Naive thymus-derived CD4-positive, alpha-beta T cell (primary cell): ENCODE data around the gene WARS2. TPM values are rescaled to one million over a fixed set of nuclear protein-coding genes. Genes with fewer than 3 reads are reported as not detected.

Experiments used
- ATAC-seq: fragments of 150-1000 bp; cut with Tn5 transposase; 2 replicates; pipeline ENCODE4 v1.10.0; 2021; ENCODE audit warnings: mild to moderate bottlenecking, moderate library complexity
- CTCF ChIA-PET: fragments of 350-600 bp; sonication (Branson Sonifier 250); formaldehyde crosslinking; loops from one replicate; lab custom pipeline; 2021; ENCODE audit warnings: antibody characterized with exemption; lab: Charles Lee
- POLR2A ChIA-PET: fragments of 350-600 bp; sonication (Branson Sonifier 250); formaldehyde crosslinking; loops from one replicate; lab custom pipeline; 2021; ENCODE audit warnings: antibody characterized with exemption, inconsistent platforms; lab: Charles Lee
- DNase-seq, 9 donors: peaks; one replicate each; pipeline versions ENCODE4 v3.0.0 to v3.0.0-alpha.2; 2020 to 2022; ENCODE audit warnings: mixed read lengths in 1 of 9
- H3K27ac ChIP-seq: one replicate; pipeline ENCODE4 v1.7.0; 2013; ENCODE audit warnings: mild to moderate bottlenecking, low read depth, low read length, moderate library complexity
- H3K27me3 ChIP-seq, 2 donors: one replicate each; pipeline ENCODE4 v1.7.0; 2013; ENCODE audit warnings: low read length in 2 of 2, mild to moderate bottlenecking in 2 of 2, moderate library complexity in 2 of 2; ENCODE audit not compliant: control insufficient read depth in 2 of 2, insufficient read depth in 2 of 2
- H3K36me3 ChIP-seq, 3 experiments: 1 replicate in 2 of 3; 2 replicates in 1 of 3; pipeline ENCODE4 v1.7.0; 2013; ENCODE audit warnings: low read length in 3 of 3, mild to moderate bottlenecking in 3 of 3, moderate library complexity in 1 of 3; ENCODE audit not compliant: insufficient read depth in 3 of 3, control insufficient read depth in 2 of 3
- H3K4me1 ChIP-seq, 2 donors: one replicate each; pipeline ENCODE4 v1.7.0; 2013; ENCODE audit warnings: low read length in 2 of 2, mild to moderate bottlenecking in 2 of 2, moderate library complexity in 1 of 2; ENCODE audit not compliant: control insufficient read depth in 2 of 2, insufficient read depth in 2 of 2
- H3K4me3 ChIP-seq: 2 replicates; pipeline ENCODE4 v1.7.0; 2013; ENCODE audit warnings: mild to moderate bottlenecking, low read length
- H3K9me3 ChIP-seq, 3 experiments: 1 replicate in 2 of 3; 2 replicates in 1 of 3; pipeline ENCODE4 v1.7.0; 2013; ENCODE audit warnings: low read length in 3 of 3; ENCODE audit not compliant: control insufficient read depth in 2 of 3
- H3K27ac Mint-ChIP-seq, 9 donors: one replicate each; pipeline ENCODE4 v1.8.0; 2020 to 2022; ENCODE audit warnings: mixed read lengths in 9 of 9, mild to moderate bottlenecking in 8 of 9, moderate library complexity in 5 of 9, inconsistent platforms in 2 of 9
- H3K27me3 Mint-ChIP-seq, 5 donors: one replicate each; pipeline ENCODE4 v1.8.0; 2021 to 2022; ENCODE audit warnings: mixed read lengths in 5 of 5, mild to moderate bottlenecking in 1 of 5
- H3K36me3 Mint-ChIP-seq, 5 donors: one replicate each; pipeline ENCODE4 v1.8.0; 2020 to 2022; ENCODE audit warnings: mixed read lengths in 5 of 5, mild to moderate bottlenecking in 3 of 5, inconsistent platforms in 1 of 5
- H3K4me1 Mint-ChIP-seq, 7 donors: one replicate each; pipeline ENCODE4 v1.8.0; 2020 to 2022; ENCODE audit warnings: mixed read lengths in 7 of 7, mild to moderate bottlenecking in 3 of 7, inconsistent platforms in 1 of 7
- H3K4me3 Mint-ChIP-seq, 10 donors: one replicate each; pipeline ENCODE4 v1.8.0; 2020 to 2022; ENCODE audit warnings: mild to moderate bottlenecking in 10 of 10, mixed read lengths in 10 of 10, moderate library complexity in 6 of 10, inconsistent platforms in 2 of 10
- H3K9me3 Mint-ChIP-seq, 11 donors: one replicate each; pipeline ENCODE4 v1.8.0; 2020 to 2022; ENCODE audit warnings: mixed read lengths in 11 of 11, mild to moderate bottlenecking in 4 of 11, inconsistent platforms in 1 of 11, moderate library complexity in 1 of 11
- intact Hi-C, 2 donors: fragments of 100-400 bp; cut with micrococcal nuclease; formaldehyde crosslinking; loops; one replicate each; pipeline ENCODE4 v1.15.1; 2023
- polyA plus RNA-seq, 2 donors: library from polyadenylated mRNA; unstranded; fragments of 300-500 nt; fragmentation: Illumina TruSeq; gene quantifications; one replicate each; pipeline ENCODE4 v1.2.3, GENCODE V29; 2021
- total RNA-seq, 6 experiments: library from RNA in 5 of 6; stranded (reverse) in 5 of 6; gene quantifications; 1 replicate in 5 of 6; 2 replicates in 1 of 6; pipeline ENCODE4 v1.2.3 and lab custom pipeline; 2021 to 2026

The WARS2 gene
- total and polyA plus RNA-seq, 7 experiments from 2014 or later, result 8.6 to 27.1 (median 11.5) TPM

DNA sequence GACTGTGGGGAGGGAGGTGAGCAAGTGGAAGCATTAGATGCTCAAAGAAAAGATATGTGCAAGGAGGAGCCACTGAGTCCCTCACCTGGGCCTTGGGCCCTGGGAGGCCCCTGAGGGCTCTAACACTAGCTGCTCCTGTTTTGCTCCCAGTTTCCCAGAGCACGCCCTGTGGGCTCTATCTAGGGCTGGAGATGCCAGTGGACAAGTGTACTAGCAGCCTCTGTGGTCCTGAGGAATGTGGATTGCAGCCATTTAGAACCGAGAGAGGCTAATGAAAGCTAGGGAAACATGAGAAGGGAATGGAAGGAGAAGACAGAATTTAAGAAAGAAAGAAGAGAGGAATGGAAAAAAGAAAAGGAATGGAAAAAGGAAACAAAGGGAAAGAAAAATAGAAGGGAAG lies 142.3 kb downstream of the WARS2 start:
- DNase-seq (no peak), ATAC-seq (no peak)
- CTCF ChIA-PET, result no interaction called here
- intact Hi-C loops, result no loop called here
- H3K27me3 Mint-ChIP-seq, result peaks cover 75 to 91% (median 89%) of the 10 kb centered on the region in 5 donors
- POLR2A ChIA-PET, result no interaction called here
- peaks cover 0 to 16% (median 12%) of the 10 kb centered on the region in 7 donors for H3K4me1 Mint-ChIP-seq
- H3K4me1 ChIP-seq, result no peaks in the 10 kb centered on the region
- H3K9me3 ChIP-seq, result no peaks in the 10 kb centered on the region
- peaks cover 0 to 8% of the 10 kb centered on the region in 2 donors for H3K27me3 ChIP-seq
- no peak overlapping the region for H3K27ac Mint-ChIP-seq
- peaks cover 0 to 16% (median 2%) of the 10 kb centered on the region in 5 donors for H3K36me3 Mint-ChIP-seq
- H3K4me3 ChIP-seq, result no peak overlapping the region
- H3K27ac ChIP-seq, result no peak overlapping the region
- H3K4me3 Mint-ChIP-seq, result peak overlapping the region in 1 of 10 donors; percentile 7
- peaks cover 0 to 40% (median 10%) of the 10 kb centered on the region in 11 donors for H3K9me3 Mint-ChIP-seq
- H3K36me3 ChIP-seq, result no peaks in the 10 kb centered on the region

DNA sequence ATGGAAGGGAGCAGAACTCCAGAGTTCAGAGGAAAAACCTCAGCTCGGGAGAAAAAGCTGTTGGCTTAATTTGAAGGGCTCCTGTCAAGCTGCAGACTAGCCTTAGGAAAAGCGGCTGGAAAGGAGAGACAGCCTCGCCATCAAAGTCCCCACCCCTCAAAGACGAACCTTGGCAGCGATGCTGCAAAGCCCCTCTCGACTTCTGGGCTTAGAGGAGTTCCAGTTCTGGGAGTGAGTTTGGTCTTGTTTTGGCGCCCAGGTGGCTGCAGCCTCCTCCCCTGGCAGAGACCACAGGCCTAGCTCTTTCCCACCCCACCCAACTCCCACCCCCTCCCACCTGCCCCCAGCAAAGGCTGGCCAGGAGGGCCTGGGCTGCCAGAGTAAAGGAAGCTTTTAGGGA lies 143.2 kb downstream of the WARS2 start:
- Mint-ChIP-seq H3K4me1 (peaks cover 0 to 14% (median 10%) of the 10 kb centered on the region in 7 donors), H3K27me3 (peaks cover 71 to 87% (median 83%) of the 10 kb centered on the region in 5 donors), H3K36me3 (peaks cover 0 to 14% (median 2%) of the 10 kb centered on the region in 5 donors), H3K9me3 (peaks cover 0 to 39% (median 10%) of the 10 kb centered on the region in 11 donors), H3K4me3 (no peak overlapping the region), H3K27ac (no peak overlapping the region)
- intact Hi-C loops, result no loop called here
- ATAC-seq (no peak), DNase-seq (no peak)
- H3K36me3 ChIP-seq, result no peaks in the 10 kb centered on the region
- CTCF ChIA-PET, result no interaction called here
- peaks cover 0 to 4% of the 10 kb centered on the region in 2 donors for H3K27me3 ChIP-seq
- H3K27ac ChIP-seq, result no peak overlapping the region
- POLR2A ChIA-PET, result no interaction called here
- no peak overlapping the region for H3K4me3 ChIP-seq
- H3K4me1 ChIP-seq, result no peaks in the 10 kb centered on the region
- no peaks in the 10 kb centered on the region for H3K9me3 ChIP-seq

DNA sequence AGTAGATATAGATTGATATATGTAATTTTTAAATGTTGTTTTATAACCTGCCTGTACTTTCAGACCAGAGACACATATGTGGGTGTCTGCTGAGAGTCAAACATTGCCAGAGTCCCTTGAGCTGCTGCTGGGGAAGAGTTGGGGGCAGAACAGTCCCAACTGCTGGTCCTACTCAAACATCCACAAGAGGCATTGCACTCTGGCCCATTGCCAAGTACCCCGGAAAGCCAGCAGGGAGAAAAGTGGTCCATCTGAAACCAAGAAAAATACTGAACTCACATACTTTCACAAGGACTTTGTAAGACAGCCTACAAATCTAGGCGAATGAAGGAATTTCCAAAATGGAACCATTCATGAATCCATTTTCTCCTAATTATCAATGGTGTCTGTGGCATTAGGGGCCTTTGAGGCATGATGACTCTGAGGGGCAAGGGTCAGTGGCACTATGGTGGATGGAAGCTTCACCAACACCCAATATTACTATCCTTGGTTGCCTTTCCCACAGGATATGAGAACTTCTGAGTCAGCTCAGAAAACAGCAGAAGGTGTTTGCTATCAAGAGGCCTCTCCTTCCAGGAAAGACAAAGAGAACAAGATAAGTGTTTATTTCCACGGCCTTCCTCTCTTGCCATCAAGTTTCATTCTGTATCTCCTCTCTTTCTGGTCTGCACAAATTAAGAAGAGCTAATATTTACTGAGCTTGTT lies 145.0 kb downstream of the WARS2 start:
- peaks cover 0 to 13% (median 5%) of the 10 kb centered on the region in 7 donors for H3K4me1 Mint-ChIP-seq
- peaks cover 83 to 91% (median 85%) of the 10 kb centered on the region in 5 donors for H3K27me3 Mint-ChIP-seq
- Histone ChIP-seq H3K36me3 (no peaks in the 10 kb centered on the region), H3K4me3 (no peak overlapping the region), H3K27ac (no peak overlapping the region), H3K27me3 (peaks cover 0 to 9% of the 10 kb centered on the region in 2 donors), H3K9me3 (no peaks in the 10 kb centered on the region), H3K4me1 (no peaks in the 10 kb centered on the region)
- intact Hi-C loops, result no loop called here
- DNase-seq, result no peak
- no peak for ATAC-seq
- CTCF ChIA-PET, result no interaction called here
- peaks cover 0 to 19% (median 4%) of the 10 kb centered on the region in 5 donors for H3K36me3 Mint-ChIP-seq
- H3K4me3 Mint-ChIP-seq, result no peak overlapping the region
- POLR2A ChIA-PET, result no interaction called here
- no peak overlapping the region for H3K27ac Mint-ChIP-seq
- peaks cover 0 to 53% (median 11%) of the 10 kb centered on the region in 11 donors for H3K9me3 Mint-ChIP-seq

DNA sequence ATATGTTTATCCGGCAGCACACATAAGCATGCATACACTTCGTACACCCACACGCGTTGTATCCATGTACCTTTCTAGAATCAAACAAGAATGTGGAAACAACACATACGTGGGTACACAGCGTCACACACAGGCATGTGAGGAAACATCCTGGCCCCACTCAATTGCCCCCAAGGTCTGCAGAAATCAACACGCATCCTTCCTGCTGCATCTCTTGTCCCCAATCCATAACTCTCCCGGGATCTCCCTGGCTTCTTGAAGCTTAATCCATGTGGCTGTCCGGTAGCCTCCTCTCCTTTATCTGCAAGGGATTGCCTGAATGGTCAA lies 146.8 kb downstream of the WARS2 start:
- Histone ChIP-seq H3K9me3 (no peaks in the 10 kb centered on the region), H3K36me3 (no peaks in the 10 kb centered on the region), H3K4me1 (no peaks in the 10 kb centered on the region), H3K4me3 (no peak overlapping the region), H3K27me3 (peaks cover 0 to 9% of the 10 kb centered on the region in 2 donors), H3K27ac (no peak overlapping the region)
- ChIA-PET POLR2A (no interaction called here), CTCF (no interaction called here)
- Mint-ChIP-seq H3K4me3 (no peak overlapping the region), H3K9me3 (peaks cover 0 to 52% (median 11%) of the 10 kb centered on the region in 11 donors), H3K36me3 (peaks cover 0 to 16% (median 4%) of the 10 kb centered on the region in 5 donors), H3K27ac (peak overlapping the region in 1 of 9 donors; percentile 66), H3K27me3 (peaks cover 83 to 91% (median 84%) of the 10 kb centered on the region in 5 donors), H3K4me1 (peaks cover 0 to 4% (median 2%) of the 10 kb centered on the region in 7 donors)
- intact Hi-C loops, result no loop called here
- ATAC-seq (no peak), DNase-seq (no peak)

DNA sequence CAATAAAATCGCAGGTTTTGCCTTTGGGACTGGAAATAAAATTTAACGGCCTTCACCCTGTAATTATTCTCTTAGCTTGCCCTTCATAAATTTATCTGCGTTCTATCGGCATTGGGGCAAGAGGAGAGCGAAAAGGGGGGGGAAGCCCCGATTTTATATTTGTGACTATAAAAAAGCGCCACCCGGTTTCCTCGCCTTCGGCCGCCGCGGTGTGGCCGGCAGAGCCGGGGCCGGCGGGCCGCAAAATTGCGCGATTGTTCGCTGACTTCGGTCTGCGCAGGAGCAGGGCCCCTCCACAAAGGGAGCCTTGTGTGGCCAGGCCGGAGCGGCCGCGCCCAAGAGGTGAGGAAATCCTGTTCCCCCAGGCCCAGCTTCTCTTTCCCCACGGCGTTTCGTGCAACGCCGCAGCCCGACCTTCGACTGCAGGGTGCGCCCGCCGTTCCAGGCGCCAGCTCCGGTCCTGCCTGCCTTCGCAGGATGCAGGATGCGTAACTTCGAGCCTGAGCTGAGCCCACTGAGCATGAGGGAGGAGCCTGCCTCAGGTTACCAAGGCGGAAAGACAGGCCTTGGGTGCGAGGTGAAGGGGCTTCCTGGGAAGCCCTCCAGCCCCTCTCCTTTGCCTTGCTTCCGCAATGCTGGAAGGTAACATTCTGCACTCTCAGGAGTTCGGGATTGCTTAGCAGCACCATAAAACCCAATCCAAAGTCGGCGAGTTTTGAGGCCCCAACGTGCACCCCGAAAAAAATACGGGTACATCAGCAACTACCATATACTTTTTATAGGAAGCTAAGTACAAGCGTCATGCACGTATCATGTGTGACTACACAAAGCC lies 147.4 kb downstream of the WARS2 start:
- no peaks in the 10 kb centered on the region for H3K4me1 ChIP-seq
- no peak for DNase-seq
- no peak for ATAC-seq
- CTCF ChIA-PET, result no interaction called here
- intact Hi-C loops, result no loop called here
- no peak overlapping the region for H3K4me3 Mint-ChIP-seq
- H3K27me3 ChIP-seq, result peaks cover 0 to 9% of the 10 kb centered on the region in 2 donors
- peaks cover 0 to 14% (median 4%) of the 10 kb centered on the region in 5 donors for H3K36me3 Mint-ChIP-seq
- POLR2A ChIA-PET, result no interaction called here
- peaks cover 80 to 89% (median 84%) of the 10 kb centered on the region in 5 donors for H3K27me3 Mint-ChIP-seq
- H3K36me3 ChIP-seq, result no peaks in the 10 kb centered on the region
- peaks cover 0 to 46% (median 10%) of the 10 kb centered on the region in 11 donors for H3K9me3 Mint-ChIP-seq
- H3K4me1 Mint-ChIP-seq, result peaks cover 0 to 7% (median 6%) of the 10 kb centered on the region in 7 donors
- no peaks in the 10 kb centered on the region for H3K9me3 ChIP-seq
- H3K27ac Mint-ChIP-seq, result no peak overlapping the region
- no peak overlapping the region for H3K4me3 ChIP-seq
- H3K27ac ChIP-seq, result no peak overlapping the region

DNA sequence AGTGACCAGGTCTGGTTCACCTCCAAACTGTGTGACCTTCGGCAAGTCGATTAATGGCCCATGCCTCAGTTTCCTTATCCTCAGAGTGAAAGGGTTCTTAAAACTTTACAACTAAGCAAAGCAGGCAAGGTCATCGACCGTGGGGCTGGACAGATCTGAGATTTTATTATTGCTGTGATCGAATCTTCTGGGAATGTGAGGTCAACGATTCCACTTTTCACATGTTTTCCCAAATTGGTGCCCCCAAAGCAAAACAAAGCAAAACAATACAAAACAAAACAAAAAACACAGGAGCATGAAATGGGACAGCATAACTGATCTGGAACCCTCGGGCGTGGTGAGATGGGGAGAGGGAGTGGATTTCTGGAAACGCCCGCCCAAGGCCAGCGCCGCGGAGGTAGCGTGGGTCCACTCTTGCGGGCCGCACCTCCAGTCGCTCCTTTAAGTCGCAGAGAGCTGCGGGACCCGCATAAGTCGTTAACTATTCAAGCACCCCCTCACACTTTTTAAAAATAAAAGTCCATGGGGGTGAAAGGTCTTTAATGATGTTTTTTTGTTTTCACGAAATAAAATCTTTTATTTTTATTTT lies 148.1 kb downstream of the WARS2 start:
- CTCF ChIA-PET, result no interaction called here
- Histone ChIP-seq H3K4me3 (no peak overlapping the region), H3K4me1 (no peaks in the 10 kb centered on the region), H3K36me3 (no peaks in the 10 kb centered on the region), H3K27me3 (peaks cover 0 to 9% of the 10 kb centered on the region in 2 donors), H3K9me3 (no peaks in the 10 kb centered on the region), H3K27ac (no peak overlapping the region)
- peak overlapping the region in 2 of 9 donors; percentile 51 to 66 for H3K27ac Mint-ChIP-seq
- peaks cover 0 to 42% (median 9%) of the 10 kb centered on the region in 11 donors for H3K9me3 Mint-ChIP-seq
- H3K4me1 Mint-ChIP-seq, result peaks cover 0 to 10% (median 6%) of the 10 kb centered on the region in 7 donors
- intact Hi-C loops, result no loop called here
- DNase-seq (no peak), ATAC-seq (no peak)
- H3K36me3 Mint-ChIP-seq, result peaks cover 0 to 14% (median 4%) of the 10 kb centered on the region in 5 donors
- peaks cover 75 to 89% (median 85%) of the 10 kb centered on the region in 5 donors for H3K27me3 Mint-ChIP-seq
- POLR2A ChIA-PET, result no interaction called here
- H3K4me3 Mint-ChIP-seq, result peak overlapping the region in 2 of 10 donors; percentile 18 to 23
